GM23338 (cell line): ENCODE data around the gene CECR2. TPM values are rescaled to one million over a fixed set of nuclear protein-coding genes. Genes with fewer than 3 reads are reported as not detected.

Experiments used
- ATAC-seq: fragments of 200-7000 bp; cut with Tn5 transposase; 3 replicates; pipeline ENCODE4 v1.9.1; 2020
- DNase-seq: peaks from one replicate; pipeline ENCODE4 v3.0.0-alpha.2; 2015; ENCODE audit warnings: low spot score
- H2AFZ ChIP-seq: fragments of 200-600 bp; sonication (generic); 2 replicates; pipeline ENCODE4 v1.8.0; 2016; ENCODE audit warnings: antibody characterized with exemption, mild to moderate bottlenecking, moderate library complexity
- H3F3A ChIP-seq: fragments of 200-600 bp; sonication (generic); replicated peaks from 2 replicates; pipeline ENCODE4 v1.8.0; 2017; ENCODE audit warnings: antibody characterized with exemption, mixed run types, low read depth
- H3K27ac ChIP-seq: fragments of 200-600 bp; sonication (generic); 2 replicates; pipeline ENCODE4 v1.6.1; 2016; ENCODE audit warnings: low read depth
- H3K27me3 ChIP-seq: fragments of 200-600 bp; sonication (generic); 2 replicates; pipeline ENCODE4 v1.8.0; 2016; ENCODE audit warnings: mild to moderate bottlenecking, mixed run types, moderate library complexity; ENCODE audit not compliant: insufficient read depth
- H3K36me3 ChIP-seq: fragments of 200-600 bp; sonication (generic); 2 replicates; pipeline ENCODE4 v1.8.0; 2016; ENCODE audit warnings: mild to moderate bottlenecking; ENCODE audit not compliant: insufficient read depth
- H3K4me1 ChIP-seq: fragments of 200-600 bp; sonication (generic); 2 replicates; pipeline ENCODE4 v1.8.0; 2016; ENCODE audit warnings: mild to moderate bottlenecking, moderate library complexity; ENCODE audit not compliant: insufficient read depth
- H3K4me2 ChIP-seq: fragments of 200-600 bp; sonication (generic); 2 replicates; pipeline ENCODE4 v1.7.1; 2017; ENCODE audit warnings: mixed run types
- H3K4me3 ChIP-seq: fragments of 200-600 bp; sonication (generic); 2 replicates; pipeline ENCODE4 v1.6.1; 2016; ENCODE audit warnings: mixed run types
- H3K79me2 ChIP-seq: fragments of 200-600 bp; sonication (generic); replicated peaks from 2 replicates; pipeline ENCODE4 v1.8.0; 2017; ENCODE audit warnings: mild to moderate bottlenecking; ENCODE audit not compliant: insufficient read depth
- H3K9me2 ChIP-seq: fragments of 200-600 bp; sonication (generic); 2 replicates; pipeline ENCODE4 v1.8.0; 2017; ENCODE audit not compliant: insufficient read depth
- H4K20me1 ChIP-seq: fragments of 200-600 bp; sonication (generic); replicated peaks from 2 replicates; pipeline ENCODE4 v1.8.0; 2017; ENCODE audit warnings: mild to moderate bottlenecking; ENCODE audit not compliant: insufficient read depth
- H3K27ac Mint-ChIP-seq: 2 replicates; pipeline ENCODE4 v1.8.0; 2020; ENCODE audit warnings: inconsistent platforms, mild to moderate bottlenecking, moderate library complexity, mixed read lengths
- H3K27me3 Mint-ChIP-seq: 3 replicates; pipeline ENCODE4 v1.8.0; 2022; ENCODE audit warnings: low read depth, mild to moderate bottlenecking, moderate library complexity, mixed read lengths, inconsistent platforms; ENCODE audit not compliant: insufficient read depth, poor library complexity
- H3K36me3 Mint-ChIP-seq: 3 replicates; pipeline ENCODE4 v1.8.0; 2021; ENCODE audit warnings: low read depth, mild to moderate bottlenecking, inconsistent platforms, moderate library complexity, mixed read lengths
- H3K4me1 Mint-ChIP-seq: 3 replicates; pipeline ENCODE4 v1.8.0; 2020; ENCODE audit warnings: mild to moderate bottlenecking, inconsistent platforms, mixed read lengths
- H3K4me3 Mint-ChIP-seq: 3 replicates; pipeline ENCODE4 v1.8.0; 2021; ENCODE audit warnings: moderate library complexity, mild to moderate bottlenecking, inconsistent platforms, mixed read lengths
- H3K9me3 Mint-ChIP-seq: 3 replicates; pipeline ENCODE4 v1.8.0; 2020; ENCODE audit warnings: moderate library complexity, mild to moderate bottlenecking, inconsistent platforms, mixed read lengths
- CREB1 ChIP-seq: fragments of 250-450 bp; sonication (Bioruptor Pico); IDR thresholded peaks from 2 replicates; pipeline ENCODE4 v1.5.0; 2020; ENCODE audit warnings: low read depth, mild to moderate bottlenecking, moderate library complexity
- EZH2 ChIP-seq: fragments of 200-600 bp; sonication (generic); IDR thresholded peaks from one replicate; pipeline ENCODE4 v1.8.0; 2017; ENCODE audit warnings: antibody characterized with exemption, mild to moderate bottlenecking, low read depth; ENCODE audit not compliant: unreplicated experiment
- EZH2phosphoT487 ChIP-seq: fragments of 200-600 bp; sonication (generic); IDR thresholded peaks from one replicate; pipeline ENCODE4 v1.8.1; 2018; ENCODE audit warnings: antibody characterized with exemption; ENCODE audit not compliant: unreplicated experiment
- JUNB ChIP-seq: IDR thresholded peaks from one replicate; pipeline ENCODE4 v1.6.1; 2016; ENCODE audit warnings: antibody characterized with exemption; ENCODE audit not compliant: unreplicated experiment
- NANOG ChIP-seq: IDR thresholded peaks from 2 replicates; pipeline ENCODE4 v1.6.1; 2016; ENCODE audit warnings: antibody characterized with exemption, borderline replicate concordance
- POLR2AphosphoS5 ChIP-seq: IDR thresholded peaks from 2 replicates; pipeline ENCODE4 v1.6.1; 2016; ENCODE audit warnings: antibody characterized with exemption, low read depth
- REST ChIP-seq: IDR thresholded peaks from one replicate; pipeline ENCODE4 v1.6.1; 2018; ENCODE audit warnings: antibody characterized with exemption; ENCODE audit not compliant: unreplicated experiment
- STAT1 ChIP-seq: IDR thresholded peaks from one replicate; pipeline ENCODE4 v1.6.1; 2016; ENCODE audit warnings: antibody characterized with exemption; ENCODE audit not compliant: unreplicated experiment
- ZNF114 ChIP-seq: fragments of 250-450 bp; sonication (Bioruptor Pico); IDR thresholded peaks from 2 replicates; pipeline ENCODE4 v1.5.0; 2020; ENCODE audit warnings: mild to moderate bottlenecking, moderate library complexity
- ZNF331 ChIP-seq: fragments of 250-450 bp; sonication (Bioruptor Pico); IDR thresholded peaks from 2 replicates; pipeline ENCODE4 v1.5.0; 2020; ENCODE audit warnings: low read depth, mild to moderate bottlenecking, moderate library complexity
- ZNF462 ChIP-seq: fragments of 250-450 bp; sonication (Bioruptor Pico); IDR thresholded peaks from 2 replicates; pipeline ENCODE4 v1.5.0; 2020; ENCODE audit warnings: mild to moderate bottlenecking, moderate library complexity
- polyA plus RNA-seq: library from polyadenylated mRNA; unstranded; fragments of >200 nt; fragmentation: Nextera tagmentation; extraction: Ambion mirVana; gene quantifications from 2 replicates; pipeline ENCODE4 v1.2.1, GENCODE V29; 2016
- total RNA-seq: library from RNA; depleted of rRNA; stranded (reverse); fragments of >200 nt; shearing (Covaris generic); gene quantifications from 2 replicates; pipeline ENCODE4 v1.2.3, GENCODE V29; 2014
- TF ChIP-seq, protein P1 (sequence below), 2 experiments: fragments of 200-600 bp in 1 of 2; sonication (generic) in 1 of 2; conservative IDR thresholded peaks; 2 replicates each; pipeline versions ENCODE4 v1.5.1 to v1.6.1; 2016 to 2017; ENCODE audit warnings: antibody characterized with exemption in 2 of 2, low read depth in 2 of 2, mild to moderate bottlenecking in 2 of 2, moderate library complexity in 1 of 2
- TF ChIP-seq, protein P2 (sequence below): IDR thresholded peaks from 2 replicates; pipeline ENCODE4 v1.6.1; 2016; ENCODE audit warnings: antibody characterized with exemption

The CECR2 gene
- total and polyA plus RNA-seq, 2 experiments from 2014 or later, result 18.4 to 110 TPM

DNA sequence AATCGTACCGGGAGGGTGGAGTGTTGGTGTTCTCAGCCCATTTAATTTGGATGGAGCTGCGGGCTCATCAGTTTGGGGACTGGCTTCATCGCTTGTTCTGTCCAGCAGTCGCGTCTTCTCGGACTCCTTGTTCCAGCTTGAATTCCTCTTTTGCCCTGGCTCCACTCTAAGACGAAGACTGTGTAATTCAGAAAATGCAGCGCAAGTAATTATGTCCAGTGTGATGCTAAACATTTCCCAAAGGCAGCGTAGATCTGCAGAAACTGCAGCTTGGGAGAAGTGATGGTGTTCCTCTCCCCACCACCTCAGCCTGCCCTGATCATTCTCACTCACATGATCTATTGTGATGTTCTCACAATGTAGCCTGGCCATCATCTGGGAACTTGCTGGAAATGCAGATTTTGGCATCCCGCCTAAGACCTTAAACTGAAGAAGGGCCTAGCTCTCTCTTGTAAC lies 194.7 kb downstream of the CECR2 start:
- Histone ChIP-seq H3K27ac (peak overlapping the region; percentile 54; the same call in 1 of the 2 replicates), H3K36me3 (peaks cover 5% of the 10 kb centered on the region; the same call in 1 of the 2 replicates), H3K79me2 (no peaks in the 10 kb centered on the region), H4K20me1 (no peaks in the 10 kb centered on the region), H3K27me3 (no peaks in the 10 kb centered on the region), H3K4me3 (no peak overlapping the region), H2AFZ (no peak overlapping the region), H3K4me2 (0 out of 2 replicates have a peak overlapping the region, but pooled peaks have one; percentile 40), H3K9me2 (no peaks in the 10 kb centered on the region), H3K4me1 (peaks cover 25% of the 10 kb centered on the region), H3F3A (0 out of 2 replicates have a peak, but pooled peaks cover 3% of the 10 kb centered on the region)
- H3K4me1 Mint-ChIP-seq, result peaks cover 27% of the 10 kb centered on the region
- ATAC-seq, result peak; percentile 11; the same call in 2 of the 3 replicates
- H3K9me3 Mint-ChIP-seq, result peaks cover 20% of the 10 kb centered on the region
- no peak overlapping the region for H3K4me3 Mint-ChIP-seq
- H3K27me3 Mint-ChIP-seq, result peaks cover 38% of the 10 kb centered on the region
- H3K36me3 Mint-ChIP-seq, result peaks cover 32% of the 10 kb centered on the region
- TF ChIP-seq, protein P1, sequence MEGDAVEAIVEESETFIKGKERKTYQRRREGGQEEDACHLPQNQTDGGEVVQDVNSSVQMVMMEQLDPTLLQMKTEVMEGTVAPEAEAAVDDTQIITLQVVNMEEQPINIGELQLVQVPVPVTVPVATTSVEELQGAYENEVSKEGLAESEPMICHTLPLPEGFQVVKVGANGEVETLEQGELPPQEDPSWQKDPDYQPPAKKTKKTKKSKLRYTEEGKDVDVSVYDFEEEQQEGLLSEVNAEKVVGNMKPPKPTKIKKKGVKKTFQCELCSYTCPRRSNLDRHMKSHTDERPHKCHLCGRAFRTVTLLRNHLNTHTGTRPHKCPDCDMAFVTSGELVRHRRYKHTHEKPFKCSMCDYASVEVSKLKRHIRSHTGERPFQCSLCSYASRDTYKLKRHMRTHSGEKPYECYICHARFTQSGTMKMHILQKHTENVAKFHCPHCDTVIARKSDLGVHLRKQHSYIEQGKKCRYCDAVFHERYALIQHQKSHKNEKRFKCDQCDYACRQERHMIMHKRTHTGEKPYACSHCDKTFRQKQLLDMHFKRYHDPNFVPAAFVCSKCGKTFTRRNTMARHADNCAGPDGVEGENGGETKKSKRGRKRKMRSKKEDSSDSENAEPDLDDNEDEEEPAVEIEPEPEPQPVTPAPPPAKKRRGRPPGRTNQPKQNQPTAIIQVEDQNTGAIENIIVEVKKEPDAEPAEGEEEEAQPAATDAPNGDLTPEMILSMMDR (conservative IDR thresholded peaks at IDR 0.05; ENCODE audit: low read depth in 2 of 2), result no peak
- TF ChIP-seq ZNF331 (CRISPR knock-in tag) (no peak), JUNB (no peak), EZH2 (no peak), REST (no peak), CREB1 (CRISPR knock-in tag) (no peak), POLR2AphosphoS5 (no peak), NANOG (no peak), EZH2phosphoT487 (no peak), ZNF114 (no peak), STAT1 (no peak), ZNF462 (CRISPR knock-in tag) (no peak)
- TF ChIP-seq, protein P2, sequence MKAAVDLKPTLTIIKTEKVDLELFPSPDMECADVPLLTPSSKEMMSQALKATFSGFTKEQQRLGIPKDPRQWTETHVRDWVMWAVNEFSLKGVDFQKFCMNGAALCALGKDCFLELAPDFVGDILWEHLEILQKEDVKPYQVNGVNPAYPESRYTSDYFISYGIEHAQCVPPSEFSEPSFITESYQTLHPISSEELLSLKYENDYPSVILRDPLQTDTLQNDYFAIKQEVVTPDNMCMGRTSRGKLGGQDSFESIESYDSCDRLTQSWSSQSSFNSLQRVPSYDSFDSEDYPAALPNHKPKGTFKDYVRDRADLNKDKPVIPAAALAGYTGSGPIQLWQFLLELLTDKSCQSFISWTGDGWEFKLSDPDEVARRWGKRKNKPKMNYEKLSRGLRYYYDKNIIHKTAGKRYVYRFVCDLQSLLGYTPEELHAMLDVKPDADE, result no peak
- no peak for DNase-seq
- H3K27ac Mint-ChIP-seq, result peak overlapping the region; percentile 77
